Kidney epithelial cell (primary cell): ENCODE measurements around the gene COBLL1. TPM values are rescaled to one million over a fixed set of nuclear protein-coding genes. Genes with fewer than 3 reads are reported as not detected.

Experiments used
- DNase-seq: peaks from one replicate; pipeline ENCODE4 v3.0.0-alpha.2; 2010; ENCODE audit warnings: low read depth
- H3K27me3 ChIP-seq: 2 replicates; pipeline ENCODE4 v1.6.0; 2011; ENCODE audit warnings: low read length; ENCODE audit not compliant: control insufficient read depth, insufficient read depth
- H3K36me3 ChIP-seq: 2 replicates; pipeline ENCODE4 v1.5.1; 2011; ENCODE audit warnings: low read length; ENCODE audit not compliant: control insufficient read depth, insufficient read depth
- H3K4me3 ChIP-seq: 2 replicates; pipeline ENCODE4 v1.5.1; 2011; ENCODE audit warnings: low read depth, mild to moderate bottlenecking, control low read depth, low read length
- CTCF ChIP-seq: IDR thresholded peaks from 2 replicates; pipeline ENCODE4 v1.5.1; 2011; ENCODE audit warnings: mild to moderate bottlenecking, moderate library complexity, low read length, control low read depth, inconsistent platforms; ENCODE audit not compliant: insufficient read depth, poor library complexity, severe bottlenecking
- total RNA-seq: library from RNA; depleted of rRNA; stranded (reverse); fragments of >200 nt; gene quantifications from 2 replicates; pipeline ENCODE4 v1.2.3, GENCODE V29; 2015

The COBLL1 gene
- total RNA-seq, 1 donor from 2014 or later = 57.2 TPM

DNA sequence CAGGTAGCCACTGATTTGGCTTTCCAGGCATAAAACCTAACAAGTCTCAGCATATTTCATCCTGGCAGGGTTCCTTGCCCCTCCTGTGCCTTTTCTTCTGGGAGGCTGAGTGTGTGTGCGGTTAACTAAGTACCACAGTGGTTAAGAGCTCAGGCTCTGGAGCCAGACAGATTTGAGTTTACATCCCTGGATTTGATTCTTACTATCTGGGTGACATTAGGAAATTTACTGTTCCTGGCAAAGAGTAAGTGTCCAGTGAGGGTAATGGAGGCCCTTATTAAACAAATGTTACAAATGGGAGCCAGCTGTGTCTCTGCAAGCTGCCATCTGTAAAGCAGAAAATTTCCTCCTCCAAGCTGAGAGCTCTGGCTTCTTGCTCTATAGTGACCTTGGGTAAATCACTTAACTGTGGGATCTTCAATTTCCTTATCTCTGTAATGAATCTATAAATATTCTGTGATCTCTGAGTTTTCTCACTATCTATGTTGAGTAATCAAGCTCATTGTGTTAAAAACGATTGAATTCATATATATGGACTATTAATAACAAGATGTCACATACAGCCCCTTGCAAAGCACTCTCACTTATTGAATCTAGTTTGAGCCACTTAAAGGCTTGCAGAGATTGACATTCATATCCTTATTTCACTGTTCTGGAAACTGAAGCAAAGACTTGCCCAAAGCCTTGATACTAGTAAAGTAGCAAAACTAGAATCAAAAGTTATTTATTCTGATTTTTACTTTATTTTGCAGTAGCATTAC, 6.5 kb upstream of the COBLL1 start:
- no peak for TF ChIP-seq CTCF

DNA sequence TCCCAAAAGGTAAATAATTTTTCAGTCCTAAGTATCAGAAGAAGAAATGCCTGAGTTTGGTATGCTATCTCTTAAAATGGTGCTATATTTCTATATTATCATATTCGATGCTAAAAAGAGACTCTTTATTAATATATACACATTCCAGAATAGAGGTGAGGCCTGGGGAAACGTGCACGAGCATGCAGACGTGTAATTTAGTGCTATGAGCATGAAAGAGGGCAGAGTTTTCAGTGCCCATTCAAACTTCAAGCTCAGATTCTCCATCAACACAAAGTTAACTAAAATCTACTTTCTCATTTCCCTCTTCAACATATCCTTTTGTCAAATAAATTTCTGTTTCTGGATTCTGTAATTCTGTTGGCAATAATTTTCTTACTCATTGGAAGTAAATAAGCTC, 5.7 kb upstream of the COBLL1 start:
- no peaks in the 10 kb centered on the region for H3K27me3 ChIP-seq
- no peak for DNase-seq
- no peak overlapping the region for H3K4me3 ChIP-seq
- H3K36me3 ChIP-seq = no peaks in the 10 kb centered on the region
- TF ChIP-seq CTCF = no peak

More for the DNA sequence above, 6.5 kb upstream of the COBLL1 start:
- Histone ChIP-seq H3K4me3 (no peak overlapping the region), H3K36me3 (no peaks in the 10 kb centered on the region), H3K27me3 (no peaks in the 10 kb centered on the region)
- DNase-seq = no peak

DNA sequence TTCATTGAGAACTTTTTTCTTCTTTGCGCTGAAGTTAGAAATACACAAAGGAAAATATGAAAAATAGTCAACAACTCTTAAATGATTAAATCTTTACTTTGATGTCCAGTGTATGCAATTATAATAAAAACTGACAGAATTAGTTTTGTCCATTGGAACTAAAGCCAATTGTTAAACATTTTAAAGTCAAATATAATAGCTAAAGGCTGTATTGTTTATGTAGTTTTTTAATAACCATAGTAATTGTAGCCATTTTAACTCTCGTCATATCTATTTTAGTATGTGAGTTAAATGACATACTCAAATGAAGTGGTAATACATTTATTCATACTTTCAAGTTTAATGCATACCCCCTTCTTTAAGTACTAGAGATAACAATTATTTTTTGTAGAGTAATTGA, 4.7 kb upstream of the COBLL1 start:
- Histone ChIP-seq H3K27me3 (no peaks in the 10 kb centered on the region), H3K36me3 (no peaks in the 10 kb centered on the region), H3K4me3 (no peak overlapping the region)
- TF ChIP-seq CTCF = no peak
- DNase-seq = no peak

- H3K36me3 ChIP-seq = no peaks in the 10 kb centered on the region
- H3K4me3 ChIP-seq = no peak overlapping the region
- no peaks in the 10 kb centered on the region for H3K27me3 ChIP-seq
- DNase-seq = no peak
- no peak for TF ChIP-seq CTCF
Measured at GRCh38 chr2:164843346-164843911, 1.8 kb upstream of the COBLL1 start.

DNA sequence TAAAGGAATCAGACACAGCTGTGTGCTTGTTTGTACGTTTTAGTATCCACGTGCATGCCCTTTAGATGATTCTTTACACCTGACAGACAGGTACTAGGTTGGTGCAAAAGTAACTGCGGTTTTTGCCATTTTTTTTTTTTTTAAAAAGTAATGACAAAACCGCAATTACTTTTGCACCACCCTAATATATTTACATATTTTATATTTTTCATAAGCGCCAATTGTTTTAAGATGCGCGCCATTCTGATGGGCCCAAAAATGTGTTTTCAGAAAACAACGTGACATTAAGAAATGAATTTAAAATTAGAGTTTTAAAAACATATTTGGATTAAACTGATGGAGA, 972 bp upstream of the COBLL1 start:
- Histone ChIP-seq H3K4me3 (peak overlapping the region; percentile 63), H3K36me3 (no peaks in the 10 kb centered on the region), H3K27me3 (no peaks in the 10 kb centered on the region)
- TF ChIP-seq CTCF = no peak
- no peak for DNase-seq
